KMS-11 (cell line): ENCODE results near the gene AP5S1.
A peak's percentile ranks its signal among the peaks of the same experiment; 100 is the strongest.

Source experiments
- H2AFZ ChIP-seq: fragments of 200-600 bp; sonication (generic); 2 replicates; pipeline ENCODE4 v1.6.1; 2016; ENCODE audit warnings: antibody characterized with exemption, mixed run types, low read depth
- H3K27ac ChIP-seq: fragments of 200-600 bp; sonication (generic); 2 replicates; pipeline ENCODE4 v1.6.1; 2016; ENCODE audit warnings: mild to moderate bottlenecking, mixed run types
- H3K27me3 ChIP-seq: fragments of 200-600 bp; sonication (generic); 2 replicates; pipeline ENCODE4 v1.6.1; 2017; ENCODE audit warnings: mild to moderate bottlenecking, low read depth, mixed run types, moderate library complexity; ENCODE audit not compliant: insufficient read depth
- H3K36me3 ChIP-seq: fragments of 200-600 bp; sonication (generic); 2 replicates; pipeline ENCODE4 v1.6.1; 2017; ENCODE audit warnings: mild to moderate bottlenecking, mixed run types; ENCODE audit not compliant: insufficient read depth
- H3K4me1 ChIP-seq: fragments of 200-600 bp; sonication (generic); 2 replicates; pipeline ENCODE4 v1.6.1; 2016; ENCODE audit warnings: mild to moderate bottlenecking, low read depth, mixed run types; ENCODE audit not compliant: poor library complexity, severe bottlenecking
- H3K4me2 ChIP-seq: fragments of 200-600 bp; sonication (generic); 2 replicates; pipeline ENCODE4 v1.7.0; 2016; ENCODE audit warnings: mild to moderate bottlenecking, mixed run types
- H3K4me3 ChIP-seq: fragments of 200-600 bp; sonication (generic); IDR thresholded peaks from 2 replicates; pipeline ENCODE4 v1.6.1; 2017; ENCODE audit warnings: low read depth, low read length, mixed read lengths; ENCODE audit not compliant: insufficient read depth
- H3K79me2 ChIP-seq: fragments of 200-600 bp; sonication (generic); 2 replicates; pipeline ENCODE4 v1.6.1; 2016; ENCODE audit warnings: low read depth, mixed run types; ENCODE audit not compliant: insufficient read depth
- H3K9ac ChIP-seq: fragments of 200-600 bp; sonication (generic); 2 replicates; pipeline ENCODE4 v1.6.1; 2016; ENCODE audit warnings: mild to moderate bottlenecking, mixed run types
- H4K20me1 ChIP-seq: fragments of 200-600 bp; sonication (generic); 2 replicates; pipeline ENCODE4 v1.6.1; 2016; ENCODE audit warnings: mild to moderate bottlenecking, mixed run types; ENCODE audit not compliant: insufficient read depth
- TF ChIP-seq, protein P1 (sequence below): fragments of 200-600 bp; sonication (generic); conservative IDR thresholded peaks from 2 replicates; pipeline ENCODE4 v1.6.1; 2017; ENCODE audit warnings: low read depth, mild to moderate bottlenecking, antibody characterized with exemption, low read length, moderate library complexity, mixed read lengths

AP5S1 gene

DNA sequence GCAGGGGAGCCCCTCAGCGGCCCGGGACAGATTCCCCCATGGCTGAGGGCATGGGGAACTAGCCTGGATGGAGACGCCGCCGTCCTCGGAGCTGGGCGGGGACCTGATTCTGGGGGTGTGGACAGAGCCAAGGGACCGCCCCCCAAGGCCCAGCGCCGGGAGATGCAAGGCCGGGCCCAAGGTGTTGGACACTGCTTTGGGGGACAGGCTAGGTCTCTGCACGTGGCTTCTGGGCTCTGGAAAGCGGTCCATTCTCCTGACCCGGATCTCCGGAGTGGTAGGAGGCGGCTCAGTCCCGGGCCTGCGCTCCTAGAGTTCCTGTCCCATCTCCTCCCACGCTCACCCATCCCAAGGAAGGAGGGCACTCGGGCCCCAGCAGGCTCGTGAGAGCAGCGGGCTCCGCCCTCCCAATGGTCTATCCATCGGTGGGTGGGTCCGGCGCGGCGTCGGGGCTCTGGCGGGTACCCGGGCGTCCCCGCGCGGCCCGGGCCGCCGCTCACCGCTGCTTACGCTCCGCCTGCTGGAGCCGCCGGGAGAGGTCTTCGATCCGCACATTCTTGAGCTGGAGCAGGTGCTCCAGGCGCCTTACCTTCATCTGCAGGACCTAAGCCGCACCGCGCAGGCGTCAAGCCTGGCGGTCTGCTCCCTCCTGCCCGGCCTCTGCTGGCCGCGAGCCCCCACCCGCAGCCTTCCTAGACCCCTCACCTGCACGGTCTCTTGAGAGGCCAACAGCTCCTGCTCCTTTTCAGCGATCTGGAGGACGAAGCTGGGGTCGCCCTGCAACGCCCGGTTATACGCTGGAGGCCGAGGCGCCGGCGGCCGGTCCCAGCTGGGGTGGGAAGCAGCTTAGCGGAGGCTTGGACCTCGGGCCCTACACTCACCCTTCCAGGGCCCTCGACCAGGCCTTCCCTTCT lies 42.4 kb upstream of the AP5S1 start:
- no peaks in the 10 kb centered on the region for H3K79me2 ChIP-seq
- no peaks in the 10 kb centered on the region for H3K4me1 ChIP-seq
- H3K27ac ChIP-seq = no peak overlapping the region
- no peak overlapping the region for H3K4me2 ChIP-seq
- H3K36me3 ChIP-seq = no peaks in the 10 kb centered on the region
- no peak overlapping the region for H3K9ac ChIP-seq
- TF ChIP-seq, protein P1, sequence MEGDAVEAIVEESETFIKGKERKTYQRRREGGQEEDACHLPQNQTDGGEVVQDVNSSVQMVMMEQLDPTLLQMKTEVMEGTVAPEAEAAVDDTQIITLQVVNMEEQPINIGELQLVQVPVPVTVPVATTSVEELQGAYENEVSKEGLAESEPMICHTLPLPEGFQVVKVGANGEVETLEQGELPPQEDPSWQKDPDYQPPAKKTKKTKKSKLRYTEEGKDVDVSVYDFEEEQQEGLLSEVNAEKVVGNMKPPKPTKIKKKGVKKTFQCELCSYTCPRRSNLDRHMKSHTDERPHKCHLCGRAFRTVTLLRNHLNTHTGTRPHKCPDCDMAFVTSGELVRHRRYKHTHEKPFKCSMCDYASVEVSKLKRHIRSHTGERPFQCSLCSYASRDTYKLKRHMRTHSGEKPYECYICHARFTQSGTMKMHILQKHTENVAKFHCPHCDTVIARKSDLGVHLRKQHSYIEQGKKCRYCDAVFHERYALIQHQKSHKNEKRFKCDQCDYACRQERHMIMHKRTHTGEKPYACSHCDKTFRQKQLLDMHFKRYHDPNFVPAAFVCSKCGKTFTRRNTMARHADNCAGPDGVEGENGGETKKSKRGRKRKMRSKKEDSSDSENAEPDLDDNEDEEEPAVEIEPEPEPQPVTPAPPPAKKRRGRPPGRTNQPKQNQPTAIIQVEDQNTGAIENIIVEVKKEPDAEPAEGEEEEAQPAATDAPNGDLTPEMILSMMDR = no peak
- no peaks in the 10 kb centered on the region for H4K20me1 ChIP-seq
- no peaks in the 10 kb centered on the region; the same call in 1 of the 2 replicates for H3K27me3 ChIP-seq
- peak overlapping the region; percentile 26; the same call in 1 of the 2 replicates for H2AFZ ChIP-seq
- no peak overlapping the region for H3K4me3 ChIP-seq

DNA sequence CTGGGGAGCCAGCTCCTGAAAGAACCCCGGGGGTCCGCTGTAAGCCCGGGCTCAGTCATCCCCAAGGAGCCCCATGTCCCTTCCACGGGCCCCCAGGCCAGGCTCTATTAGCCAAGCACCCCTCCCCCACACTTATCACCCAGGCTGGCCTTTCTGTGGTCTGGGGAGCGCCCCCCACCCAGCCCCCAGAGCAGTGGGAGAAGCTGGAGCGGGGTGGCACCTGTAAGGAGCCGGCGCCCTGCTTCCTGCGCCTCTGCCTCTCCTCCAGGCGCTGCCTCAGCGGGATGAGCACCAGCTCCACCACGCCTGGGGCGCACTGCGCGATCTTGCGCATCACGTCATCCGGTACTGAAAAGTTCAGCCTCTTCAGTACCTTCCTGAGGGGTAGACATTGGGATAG lies 41.4 kb upstream of the AP5S1 start:
- Histone ChIP-seq H4K20me1 (no peaks in the 10 kb centered on the region), H3K27me3 (no peaks in the 10 kb centered on the region; the same call in 1 of the 2 replicates)

DNA sequence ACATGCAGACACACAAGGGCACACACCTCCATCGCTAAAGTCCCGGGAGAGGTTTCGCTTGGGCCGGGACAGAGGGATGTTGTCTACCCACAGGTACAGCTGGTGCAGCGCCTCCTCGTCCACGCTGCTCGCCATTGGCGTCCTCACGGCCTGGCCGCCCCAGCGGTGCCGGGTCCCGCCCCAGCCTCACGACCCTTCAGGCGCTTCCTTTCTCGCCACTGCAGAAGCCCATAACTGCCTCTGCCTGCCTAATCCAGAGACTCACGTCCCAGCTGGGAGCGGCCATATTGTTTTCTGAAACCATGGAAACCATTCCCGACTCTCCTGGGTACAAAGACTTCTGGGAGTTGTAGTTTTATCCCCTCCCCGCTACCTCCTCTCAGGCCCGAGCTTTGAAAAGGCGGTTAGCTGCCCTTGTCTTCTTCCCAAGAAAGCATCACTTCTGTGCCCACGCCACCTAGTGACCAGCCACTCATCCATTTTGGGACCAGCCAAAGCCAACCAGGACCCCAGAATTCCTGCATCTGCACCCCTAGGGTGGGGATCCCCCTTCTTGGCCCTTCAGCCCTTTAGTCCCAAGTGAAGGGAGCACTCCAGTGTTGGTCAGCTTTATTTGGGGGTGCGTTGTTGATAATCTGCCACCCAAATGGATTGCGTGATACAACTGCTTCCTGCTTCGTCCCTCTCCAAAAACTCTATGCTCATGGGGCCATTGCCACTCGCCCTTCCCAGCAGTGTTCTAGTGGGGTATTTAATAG lies 39.0 kb upstream of the AP5S1 start, which contains the start of gene SPEF1:
Gene SPEF1 (minus strand): TSS at position 296 of the 758 bp plus-strand sequence. CDS start 161 bp downstream, at position 135.
- Histone ChIP-seq H3K9ac (no peak within 1 kb of the TSS), H3K4me2 (peak within 1 kb of the TSS; percentile 51), H3K27ac (no peak within 1 kb of the TSS), H3K79me2 (no peaks in the 10 kb centered on the region), H3K36me3 (no peaks in the 10 kb centered on the region), H4K20me1 (no peaks in the 10 kb centered on the region), H3K4me3 (no peak within 1 kb of the TSS), H3K4me1 (no peaks in the 10 kb centered on the region), H2AFZ (peak within 1 kb of the TSS; percentile 64; the same call in 1 of the 2 replicates), H3K27me3 (no peaks in the 10 kb centered on the region; the same call in 1 of the 2 replicates)
- TF ChIP-seq, protein P1 = 0 out of 2 replicates have a peak, but pooled peaks have one; percentile 25

More for the DNA sequence above, 41.4 kb upstream of the AP5S1 start:
- no peak overlapping the region for H3K27ac ChIP-seq
- TF ChIP-seq, protein P1 = no peak
- H3K36me3 ChIP-seq = no peaks in the 10 kb centered on the region
- no peak overlapping the region for H2AFZ ChIP-seq
- H3K4me1 ChIP-seq = no peaks in the 10 kb centered on the region
- H3K4me2 ChIP-seq = no peak overlapping the region
- H3K79me2 ChIP-seq = no peaks in the 10 kb centered on the region
- no peak overlapping the region for H3K4me3 ChIP-seq
- H3K9ac ChIP-seq = no peak overlapping the region

DNA sequence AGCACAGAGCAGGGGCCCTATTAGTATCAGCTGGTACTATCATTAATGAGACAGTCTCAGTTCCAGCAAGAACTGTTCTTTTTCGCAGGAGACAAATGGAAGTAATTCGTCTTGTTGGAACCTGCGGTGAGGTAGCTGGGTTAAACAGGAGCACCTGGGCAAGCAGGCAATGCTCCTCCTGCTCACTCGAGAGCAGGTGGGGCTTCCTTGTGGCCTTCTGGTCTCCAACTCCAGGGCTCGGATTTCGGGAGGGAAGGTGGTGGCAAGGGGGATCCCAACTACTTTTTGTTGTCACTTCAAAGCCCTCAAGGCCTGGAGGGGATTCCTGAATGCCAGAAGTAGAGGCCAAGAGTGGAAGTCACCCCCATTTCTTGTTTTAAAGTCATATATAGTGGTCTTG lies 37.8 kb upstream of the AP5S1 start:
- H3K9ac ChIP-seq = no peak overlapping the region
- no peak overlapping the region for H2AFZ ChIP-seq
- H4K20me1 ChIP-seq = no peaks in the 10 kb centered on the region
- no peak overlapping the region for H3K4me2 ChIP-seq
- no peak overlapping the region for H3K27ac ChIP-seq
- TF ChIP-seq, protein P1 = no peak
- H3K4me3 ChIP-seq = no peak overlapping the region
- H3K27me3 ChIP-seq = no peaks in the 10 kb centered on the region; the same call in 1 of the 2 replicates
- H3K79me2 ChIP-seq = no peaks in the 10 kb centered on the region
- H3K4me1 ChIP-seq = no peaks in the 10 kb centered on the region
- H3K36me3 ChIP-seq = no peaks in the 10 kb centered on the region
